AG04449 (cell line): ENCODE measurements around the gene TMEM223.
"Not testable (repeated sequence)": the region's sequence is repeated elsewhere in the genome, so short reads cannot be mapped to it uniquely, and the experiment has no call there.

Experiments
- CTCF ChIA-PET: fragments of 350-600 bp; formaldehyde crosslinking; extraction: SDS; loops from one replicate; lab custom pipeline; 2021; ENCODE audit warnings: antibody characterized with exemption; lab: Yijun Ruan, JAX
- POLR2A ChIA-PET: fragments of 400-600, 350-600 bp; formaldehyde crosslinking; extraction: SDS; loops from one replicate; lab custom pipeline; 2020; ENCODE audit warnings: antibody characterized with exemption, inconsistent platforms; lab: Yijun Ruan, JAX
- DNase-seq: peaks from one replicate; pipeline ENCODE4 v3.0.0-alpha.2; 2010; ENCODE audit warnings: low read depth, low spot score
- H3K4me3 ChIP-seq: 2 replicates; pipeline ENCODE4 v1.5.1; 2011; ENCODE audit warnings: low read depth, mild to moderate bottlenecking, control low read depth, low read length
- TF ChIP-seq, protein P1 (sequence below): IDR thresholded peaks from one replicate; pipeline ENCODE4 v1.5.1; 2011; ENCODE audit warnings: mild to moderate bottlenecking, moderate library complexity, low read length, control low read depth, inconsistent platforms; ENCODE audit not compliant: insufficient read depth; ENCODE audit errors: missing control alignments

TMEM223 gene, protein sequence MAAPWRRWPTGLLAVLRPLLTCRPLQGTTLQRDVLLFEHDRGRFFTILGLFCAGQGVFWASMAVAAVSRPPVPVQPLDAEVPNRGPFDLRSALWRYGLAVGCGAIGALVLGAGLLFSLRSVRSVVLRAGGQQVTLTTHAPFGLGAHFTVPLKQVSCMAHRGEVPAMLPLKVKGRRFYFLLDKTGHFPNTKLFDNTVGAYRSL

DNA sequence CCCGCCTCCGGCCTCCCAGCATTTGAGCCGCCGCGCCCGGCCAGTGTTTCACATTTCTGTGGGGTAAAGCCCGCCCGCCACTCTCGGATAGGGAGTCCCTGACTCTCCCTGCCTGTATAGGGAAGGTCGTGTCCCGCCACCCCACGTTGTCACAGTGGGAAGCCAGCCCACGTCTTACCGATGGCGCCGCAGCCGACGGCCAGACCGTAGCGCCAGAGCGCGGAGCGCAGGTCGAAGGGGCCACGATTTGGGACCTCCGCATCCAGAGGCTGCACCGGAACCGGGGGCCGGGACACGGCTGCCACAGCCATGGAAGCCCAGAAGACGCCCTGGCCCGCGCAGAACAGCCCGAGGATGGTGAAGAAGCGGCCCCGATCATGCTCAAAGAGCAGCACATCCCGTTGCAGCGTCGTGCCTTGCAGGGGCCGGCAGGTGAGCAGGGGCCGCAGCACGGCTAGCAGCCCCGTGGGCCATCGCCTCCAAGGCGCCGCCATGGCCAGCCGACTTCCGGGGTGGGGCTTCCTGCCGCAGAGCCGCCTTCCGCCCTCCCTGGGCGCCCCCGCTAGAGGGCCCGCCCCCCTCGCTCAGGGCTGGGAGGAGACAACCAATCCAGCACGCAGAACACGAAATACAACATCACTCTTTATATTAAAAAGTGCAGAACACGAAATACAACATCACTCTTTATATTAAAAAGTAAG is at the start of gene TMEM223:
Gene TMEM223 (minus strand): TSS at position 506 of the 701 bp plus-strand sequence. CDS start 12 bp downstream, at position 494.
- no peak for DNase-seq
- ChIA-PET CTCF (interaction anchor here (1.1 to 1.5 kb wide), 2 partner anchors 16 to 65 kb away, joined by 3 to 4 read pairs; no protein-coding TSS in a partner anchor), POLR2A (interaction anchor here (0.6 to 2.0 kb wide), 5 partner anchors 12 to 50 kb away, joined by 3 to 7 read pairs (median 3); partner anchors contain the start of gene STX5)
- H3K4me3 ChIP-seq = peak within 1 kb of the TSS; percentile 93
- TF ChIP-seq, protein P1, sequence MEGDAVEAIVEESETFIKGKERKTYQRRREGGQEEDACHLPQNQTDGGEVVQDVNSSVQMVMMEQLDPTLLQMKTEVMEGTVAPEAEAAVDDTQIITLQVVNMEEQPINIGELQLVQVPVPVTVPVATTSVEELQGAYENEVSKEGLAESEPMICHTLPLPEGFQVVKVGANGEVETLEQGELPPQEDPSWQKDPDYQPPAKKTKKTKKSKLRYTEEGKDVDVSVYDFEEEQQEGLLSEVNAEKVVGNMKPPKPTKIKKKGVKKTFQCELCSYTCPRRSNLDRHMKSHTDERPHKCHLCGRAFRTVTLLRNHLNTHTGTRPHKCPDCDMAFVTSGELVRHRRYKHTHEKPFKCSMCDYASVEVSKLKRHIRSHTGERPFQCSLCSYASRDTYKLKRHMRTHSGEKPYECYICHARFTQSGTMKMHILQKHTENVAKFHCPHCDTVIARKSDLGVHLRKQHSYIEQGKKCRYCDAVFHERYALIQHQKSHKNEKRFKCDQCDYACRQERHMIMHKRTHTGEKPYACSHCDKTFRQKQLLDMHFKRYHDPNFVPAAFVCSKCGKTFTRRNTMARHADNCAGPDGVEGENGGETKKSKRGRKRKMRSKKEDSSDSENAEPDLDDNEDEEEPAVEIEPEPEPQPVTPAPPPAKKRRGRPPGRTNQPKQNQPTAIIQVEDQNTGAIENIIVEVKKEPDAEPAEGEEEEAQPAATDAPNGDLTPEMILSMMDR = peak; percentile 31

DNA sequence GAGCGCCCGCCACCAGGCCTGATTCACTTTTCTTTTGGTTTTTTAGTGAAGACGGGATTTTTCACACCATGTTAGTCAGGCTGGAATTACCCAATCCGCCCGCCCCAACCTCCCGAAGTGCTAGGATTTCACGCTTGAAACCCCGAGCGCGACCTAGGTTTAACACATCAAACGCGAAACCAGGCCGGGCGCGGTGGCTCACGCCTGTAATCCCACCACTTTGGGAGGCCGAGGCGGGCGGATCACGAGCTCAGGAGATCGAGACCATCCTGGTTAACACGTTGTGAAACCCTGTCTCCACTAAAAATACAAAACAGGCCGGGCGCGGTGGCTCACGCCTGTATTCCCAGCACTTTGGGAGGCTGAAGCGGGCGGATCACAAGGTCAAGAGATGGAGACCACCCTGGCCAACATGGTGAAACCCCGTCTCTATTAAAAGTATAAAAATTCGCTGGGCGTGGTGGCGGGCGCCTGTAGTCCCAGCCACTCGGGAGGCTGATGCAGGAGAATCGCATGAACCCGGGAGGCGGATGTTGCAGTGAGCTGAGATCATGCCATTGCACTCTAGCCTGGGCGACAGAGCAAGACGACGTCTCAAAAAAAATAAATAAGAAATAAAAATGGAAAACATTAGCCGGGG is 49.0 kb upstream of the TMEM223 start:
- POLR2A ChIA-PET = interaction anchor here (0.5 to 3.4 kb wide), 58 partner anchors 8 to 1898 kb away, joined by 3 to 193 read pairs (median 5); partner anchors contain the start of genes BSCL2, C11orf98, CSKMT and EEF1G
- CTCF ChIA-PET, DNase-seq: not testable (repeated sequence)
- peak overlapping the region; percentile 91 for H3K4me3 ChIP-seq

DNA sequence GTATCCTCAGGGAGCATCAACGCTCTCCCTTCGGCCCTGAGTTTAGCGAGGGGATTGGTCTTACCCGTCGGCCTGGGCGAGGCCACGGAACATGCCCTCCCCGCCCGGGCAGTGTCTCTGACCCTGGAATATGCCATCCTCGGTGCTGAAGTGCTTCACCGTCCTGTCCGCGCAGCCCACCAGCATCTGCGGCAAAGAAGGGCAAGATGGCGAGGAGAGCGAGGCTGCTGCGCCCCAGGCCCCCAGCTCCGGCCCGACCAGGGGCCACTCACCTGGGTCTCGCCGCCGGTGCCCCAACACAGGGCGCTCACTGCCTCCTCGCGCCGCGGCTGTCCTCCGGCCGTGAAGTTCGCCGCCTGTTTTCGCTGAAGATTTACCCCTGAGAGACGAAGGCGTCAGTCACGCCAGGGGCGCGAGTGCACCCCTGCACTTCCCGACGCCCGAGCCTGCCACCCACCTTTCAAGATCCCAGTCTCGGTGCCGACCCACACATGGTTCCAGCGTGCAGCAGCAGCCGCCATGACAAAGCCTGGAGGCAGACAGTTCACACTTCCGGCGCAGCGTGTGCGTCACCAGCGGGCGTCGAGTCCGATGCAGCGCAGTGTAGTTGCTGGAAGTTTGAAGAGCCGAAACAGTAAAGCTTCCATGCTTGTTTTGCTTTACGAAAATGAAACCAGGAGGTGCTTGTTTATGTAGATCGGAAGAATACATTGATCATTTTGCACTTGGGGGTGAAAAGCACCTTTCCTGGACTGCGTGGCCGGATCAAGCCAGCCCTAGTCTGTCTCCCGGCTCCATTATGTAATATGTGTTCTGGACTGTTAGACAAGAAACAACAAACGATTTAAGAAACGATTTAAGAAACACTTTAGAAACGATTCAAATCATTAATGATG is 47.5 kb upstream of the TMEM223 start, which contains the start of gene WDR74:
Gene WDR74 (minus strand): TSS at position 541 of the 896 bp plus-strand sequence. CDS start 20 bp downstream, at position 521.
- peak within 1 kb of the TSS; percentile 91 for H3K4me3 ChIP-seq
- peak; percentile 40 for DNase-seq
- POLR2A ChIA-PET = interaction anchor here (0.5 to 3.4 kb wide), 10 partner anchors 7 to 174 kb away, joined by 3 to 193 read pairs (median 16); partner anchors contain the start of genes C11orf98, CSKMT, HNRNPUL2 and NXF1
- TF ChIP-seq, protein P1 = no peak
- CTCF ChIA-PET = no interaction called here

DNA sequence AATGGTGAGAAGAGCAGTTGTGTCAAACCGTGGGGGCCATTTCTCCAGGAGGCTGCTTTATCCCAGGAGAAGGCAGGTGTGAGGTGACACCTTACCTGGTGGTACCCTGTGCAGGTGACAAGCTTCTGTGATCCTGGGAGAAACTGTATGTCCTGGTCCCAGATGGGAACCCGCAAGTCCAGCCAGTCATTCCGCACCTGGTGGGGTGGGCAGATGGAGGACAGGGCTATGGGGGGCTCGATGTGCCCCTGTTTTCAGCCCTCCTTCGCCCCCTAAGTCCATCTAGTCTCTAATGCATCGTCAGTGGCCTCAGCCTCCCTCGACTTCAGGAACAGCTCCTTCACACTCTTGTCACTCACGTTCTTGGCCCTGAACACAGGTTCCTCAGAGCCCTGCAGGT is 43.5 kb upstream of the TMEM223 start:
- TF ChIP-seq, protein P1 = no peak
- H3K4me3 ChIP-seq = no peak overlapping the region
- ChIA-PET CTCF (interaction anchor here (1.2 kb wide), 2 partner anchors 46 to 180 kb away, joined by 3 to 4 read pairs; no protein-coding TSS in a partner anchor), POLR2A (no interaction called here)
- DNase-seq = no peak

DNA sequence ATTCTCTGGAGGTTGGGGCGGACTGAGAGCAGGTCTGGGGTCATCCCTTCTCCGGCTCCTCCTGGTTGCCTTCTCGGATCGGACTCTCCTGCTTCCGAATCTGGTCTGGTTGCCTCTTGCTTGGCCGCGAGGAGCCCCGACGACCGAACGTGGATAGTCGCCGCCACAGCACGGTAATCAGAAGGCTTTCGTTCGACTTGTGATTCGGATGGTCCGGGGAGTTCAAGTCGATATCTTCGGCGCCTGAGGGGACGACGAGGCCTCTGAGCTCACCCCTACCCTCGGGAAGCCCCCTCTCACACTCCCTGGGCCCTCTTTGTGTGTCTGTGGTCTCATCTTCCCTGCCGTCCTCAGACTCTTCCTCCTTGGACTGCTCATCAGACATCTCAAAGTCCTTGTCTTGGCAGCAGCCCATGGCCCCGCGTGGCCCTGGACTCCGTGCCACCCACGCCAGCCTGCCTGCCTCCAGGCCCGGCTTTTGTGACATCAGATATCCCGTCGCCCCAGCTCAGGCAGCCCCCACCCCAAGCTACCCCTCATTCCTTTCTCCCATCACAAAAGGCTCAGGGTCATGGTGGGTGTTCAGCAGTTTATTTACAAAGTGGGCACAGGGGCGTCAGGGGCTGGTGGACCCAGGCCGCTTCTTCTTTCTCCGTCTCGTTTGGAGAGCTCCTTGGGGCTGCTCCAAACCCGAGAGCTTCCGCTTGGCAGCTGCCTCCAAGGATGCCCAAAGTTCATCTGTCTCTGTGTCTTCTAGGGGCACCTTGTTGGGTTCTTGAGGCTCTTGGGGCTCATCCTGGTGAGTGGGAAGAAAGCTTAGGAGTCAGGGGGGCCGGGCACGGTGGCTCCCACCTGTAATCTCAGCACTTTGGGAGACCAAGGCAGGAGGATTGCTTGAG is 40.8 kb upstream of the TMEM223 start, which contains the start of gene TEX54:
Gene TEX54 (minus strand): TSS at position 506 of the 899 bp plus-strand sequence.
- TF ChIP-seq, protein P1 = no peak
- ChIA-PET POLR2A (interaction anchor here (0.7 to 2.8 kb wide), 13 partner anchors 8 to 168 kb away, joined by 3 to 78 read pairs (median 6); partner anchors contain the start of genes C11orf98, CSKMT, POLR2G and TMEM223), CTCF (interaction anchor here (0.6 to 3.3 kb wide), 5 partner anchors 21 to 61 kb away, joined by 3 to 19 read pairs (median 4); partner anchors contain the start of genes TAF6L and TMEM179B)
- DNase-seq = no peak
- peak within 1 kb of the TSS; percentile 85 for H3K4me3 ChIP-seq
